ENCODE data around the gene SUPT20HL1.
"Not testable (repeated sequence)": the region's sequence is repeated elsewhere in the genome, so short reads cannot be mapped to it uniquely, and the experiment has no call there.

DNA sequence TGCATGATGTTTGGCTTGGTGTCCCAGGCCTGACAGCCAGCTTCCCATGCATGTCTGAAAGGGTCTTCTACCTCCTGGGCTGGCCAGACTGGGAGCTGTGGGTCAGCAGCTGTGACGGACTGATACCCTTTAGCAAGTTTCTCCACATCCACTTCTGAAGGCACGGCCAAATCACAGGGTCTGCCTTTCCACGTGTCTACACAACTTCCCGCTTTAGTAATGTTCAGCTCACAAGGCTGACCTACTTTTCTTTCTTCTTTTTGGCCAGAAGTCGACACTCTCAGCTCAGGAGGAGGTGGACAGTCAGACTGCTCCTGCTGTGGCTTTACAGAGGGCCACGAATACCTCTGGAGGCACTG, 48.2 kb upstream of the SUPT20HL1 start:
- not testable (repeated sequence) for TF ChIP-seq HDGF (IDR thresholded peaks at IDR 0.05; ENCODE audit: borderline replicate concordance); TARDBP (IDR thresholded peaks at IDR 0.05); LEF1 (IDR thresholded peaks at IDR 0.05; ENCODE audit: borderline replicate concordance); ELF4 (IDR thresholded peaks at IDR 0.05); ZNF384 (IDR thresholded peaks at IDR 0.05)
